MM.1S (cell line): ENCODE results near the gene SYNGR4.

ENCODE experiments used
- DNase-seq: peaks from one replicate; pipeline ENCODE4 v3.0.0-alpha.2; 2015
- H2AFZ ChIP-seq: fragments of 300-600 bp; sonication (generic); 2 replicates; pipeline ENCODE4 v1.6.0; 2016; ENCODE audit warnings: antibody characterized with exemption, low read length
- H3F3A ChIP-seq: fragments of 300-600 bp; sonication (generic); 2 replicates; pipeline ENCODE4 v1.6.1; 2016; ENCODE audit warnings: mild to moderate bottlenecking, antibody characterized with exemption, low read length, moderate library complexity, mixed read lengths; ENCODE audit not compliant: insufficient read depth
- H3K27ac ChIP-seq: fragments of 300-600 bp; sonication (generic); 2 replicates; pipeline ENCODE4 v1.5.1; 2016; ENCODE audit warnings: mild to moderate bottlenecking, low read length
- H3K27me3 ChIP-seq: fragments of 300-600 bp; sonication (generic); replicated peaks from 2 replicates; pipeline ENCODE4 v1.6.0; 2016; ENCODE audit warnings: low read length; ENCODE audit not compliant: insufficient read depth
- H3K36me3 ChIP-seq: fragments of 300-600 bp; sonication (generic); replicated peaks from 2 replicates; pipeline ENCODE4 v1.6.1; 2016; ENCODE audit warnings: mild to moderate bottlenecking, low read length, mixed read lengths; ENCODE audit not compliant: insufficient read depth
- H3K4me1 ChIP-seq: fragments of 300-600 bp; sonication (generic); 2 replicates; pipeline ENCODE4 v1.6.1; 2016; ENCODE audit warnings: low read length, mixed read lengths
- H3K4me2 ChIP-seq: fragments of 300-600 bp; sonication (generic); 2 replicates; pipeline ENCODE4 v1.6.0; 2016; ENCODE audit warnings: low read depth, low read length
- H3K4me3 ChIP-seq: fragments of 300-600 bp; sonication (generic); 2 replicates; pipeline ENCODE4 v1.5.1; 2016; ENCODE audit warnings: low read length, mixed read lengths
- H3K79me2 ChIP-seq: fragments of 300-600 bp; sonication (generic); 2 replicates; pipeline ENCODE4 v1.6.1; 2016; ENCODE audit warnings: mixed run types, low read length, mixed read lengths
- H3K9ac ChIP-seq: fragments of 300-600 bp; sonication (generic); 2 replicates; pipeline ENCODE4 v1.6.1; 2016; ENCODE audit warnings: low read length, mixed read lengths
- H3K9me2 ChIP-seq: fragments of 300-600 bp; sonication (generic); replicated peaks from 2 replicates; pipeline ENCODE4 v1.6.1; 2016; ENCODE audit warnings: mild to moderate bottlenecking, low read length, mixed read lengths; ENCODE audit not compliant: insufficient read depth
- H3K9me3 ChIP-seq: fragments of 300-600 bp; sonication (generic); replicated peaks from 2 replicates; pipeline ENCODE4 v1.6.1; 2016; ENCODE audit warnings: mild to moderate bottlenecking, low read length, mixed read lengths; ENCODE audit not compliant: insufficient read depth
- H4K20me1 ChIP-seq: fragments of 300-600 bp; sonication (generic); 2 replicates; pipeline ENCODE4 v1.6.1; 2016; ENCODE audit warnings: mild to moderate bottlenecking, low read length, moderate library complexity, mixed read lengths; ENCODE audit not compliant: insufficient read depth
- EZH2 ChIP-seq: fragments of 300-600 bp; sonication (generic); optimal IDR thresholded peaks from 2 replicates; pipeline ENCODE3; 2017; ENCODE audit warnings: low read depth, mild to moderate bottlenecking, antibody characterized with exemption, low read length, mixed read lengths
- EZH2phosphoT487 ChIP-seq: fragments of 300-600 bp; sonication (generic); IDR thresholded peaks from 2 replicates; pipeline ENCODE4 v1.6.1; 2018; ENCODE audit warnings: antibody characterized with exemption, low read length
- TF ChIP-seq, protein P1 (sequence below): fragments of 300-600 bp; sonication (generic); IDR thresholded peaks from 2 replicates; pipeline ENCODE4 v1.5.1; 2016; ENCODE audit warnings: antibody characterized with exemption, low read length, mixed read lengths

Gene SYNGR4

DNA sequence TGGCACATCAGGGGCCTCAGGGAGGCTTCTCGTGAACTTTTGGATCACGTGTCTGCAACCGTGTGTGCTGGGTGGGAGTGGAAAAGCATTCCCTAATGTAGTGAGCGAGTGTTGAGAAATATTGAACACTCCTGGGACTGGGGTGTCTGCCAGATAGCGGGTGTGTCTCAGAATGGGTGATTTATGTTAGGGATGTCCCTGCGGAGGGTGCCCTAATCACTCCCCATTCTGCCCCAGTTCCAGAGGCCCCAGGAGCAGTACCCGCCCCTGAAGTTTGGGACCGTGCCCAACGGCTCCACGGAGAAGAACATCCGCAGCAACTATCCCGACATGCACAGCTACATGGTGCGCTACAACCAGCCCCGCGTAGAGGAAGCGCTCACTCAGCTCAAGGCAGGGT is 57.4 kb downstream of the SYNGR4 start:
- Histone ChIP-seq H3K4me1 (peaks cover 9% of the 10 kb centered on the region), H3K9me3 (no peaks in the 10 kb centered on the region), H3K4me2 (no peak overlapping the region), H3K9ac (no peak overlapping the region), H3K36me3 (no peaks in the 10 kb centered on the region), H3K4me3 (no peak overlapping the region), H3K9me2 (no peaks in the 10 kb centered on the region), H2AFZ (no peak overlapping the region), H4K20me1 (no peaks in the 10 kb centered on the region), H3K27me3 (no peaks in the 10 kb centered on the region), H3F3A (peaks cover 9% of the 10 kb centered on the region; the same call in 1 of the 2 replicates), H3K27ac (no peak overlapping the region), H3K79me2 (no peaks in the 10 kb centered on the region)
- DNase-seq, result no peak
- TF ChIP-seq, protein P1, sequence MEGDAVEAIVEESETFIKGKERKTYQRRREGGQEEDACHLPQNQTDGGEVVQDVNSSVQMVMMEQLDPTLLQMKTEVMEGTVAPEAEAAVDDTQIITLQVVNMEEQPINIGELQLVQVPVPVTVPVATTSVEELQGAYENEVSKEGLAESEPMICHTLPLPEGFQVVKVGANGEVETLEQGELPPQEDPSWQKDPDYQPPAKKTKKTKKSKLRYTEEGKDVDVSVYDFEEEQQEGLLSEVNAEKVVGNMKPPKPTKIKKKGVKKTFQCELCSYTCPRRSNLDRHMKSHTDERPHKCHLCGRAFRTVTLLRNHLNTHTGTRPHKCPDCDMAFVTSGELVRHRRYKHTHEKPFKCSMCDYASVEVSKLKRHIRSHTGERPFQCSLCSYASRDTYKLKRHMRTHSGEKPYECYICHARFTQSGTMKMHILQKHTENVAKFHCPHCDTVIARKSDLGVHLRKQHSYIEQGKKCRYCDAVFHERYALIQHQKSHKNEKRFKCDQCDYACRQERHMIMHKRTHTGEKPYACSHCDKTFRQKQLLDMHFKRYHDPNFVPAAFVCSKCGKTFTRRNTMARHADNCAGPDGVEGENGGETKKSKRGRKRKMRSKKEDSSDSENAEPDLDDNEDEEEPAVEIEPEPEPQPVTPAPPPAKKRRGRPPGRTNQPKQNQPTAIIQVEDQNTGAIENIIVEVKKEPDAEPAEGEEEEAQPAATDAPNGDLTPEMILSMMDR, result no peak
- TF ChIP-seq EZH2phosphoT487, result no peak
- no peak for TF ChIP-seq EZH2

DNA sequence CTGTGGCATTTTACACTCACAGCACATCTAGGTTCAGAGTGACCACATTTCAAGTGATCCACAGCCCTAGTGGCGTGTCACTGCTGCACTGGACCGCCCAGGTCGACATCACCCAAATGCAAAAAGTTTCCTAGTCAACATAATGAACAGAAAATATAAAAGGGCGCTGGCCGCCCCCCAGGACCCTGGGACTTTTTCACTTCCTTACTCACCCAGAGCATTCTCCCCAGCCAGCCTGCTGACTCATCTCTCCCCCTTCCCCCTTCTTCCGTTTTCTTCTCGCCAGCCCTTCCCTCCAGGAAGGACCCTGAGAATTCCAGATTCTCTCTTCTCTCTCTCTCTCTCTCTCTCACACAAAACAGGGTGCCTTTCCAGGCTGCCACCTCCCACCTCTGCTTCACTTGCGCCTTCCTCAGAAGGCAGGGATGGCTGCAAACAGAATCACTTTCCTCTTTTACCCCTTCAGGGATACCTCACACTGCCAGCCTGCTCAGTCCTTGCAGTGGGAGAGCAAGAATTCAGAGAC is 60.6 kb downstream of the SYNGR4 start:
- no peaks in the 10 kb centered on the region for H3F3A ChIP-seq

More for the DNA sequence above, 60.6 kb downstream of the SYNGR4 start:
- no peaks in the 10 kb centered on the region for H3K4me1 ChIP-seq
- H3K9me3 ChIP-seq, result no peaks in the 10 kb centered on the region
- no peaks in the 10 kb centered on the region for H3K27me3 ChIP-seq
- no peak overlapping the region for H3K27ac ChIP-seq
- no peaks in the 10 kb centered on the region for H3K9me2 ChIP-seq
- no peak overlapping the region for H2AFZ ChIP-seq
- no peaks in the 10 kb centered on the region for H3K79me2 ChIP-seq
- no peak overlapping the region for H3K4me3 ChIP-seq
- no peak overlapping the region for H3K9ac ChIP-seq
- no peaks in the 10 kb centered on the region for H4K20me1 ChIP-seq
- H3K36me3 ChIP-seq, result no peaks in the 10 kb centered on the region
- TF ChIP-seq, protein P1, result no peak
- TF ChIP-seq EZH2phosphoT487 (no peak), EZH2 (no peak)
- H3K4me2 ChIP-seq, result peak overlapping the region; percentile 18; the same call in 1 of the 2 replicates
- DNase-seq, result no peak
